Embryonic facial prominence (tissue), 1 donor: ENCODE measurements around the gene FRMD4B.
"Not testable (repeated sequence)": the region's sequence is repeated elsewhere in the genome, so short reads cannot be mapped to it uniquely, and the experiment has no call there.

Experiments used
- DNase-seq: peaks from one replicate; pipeline ENCODE4 v3.0.0-alpha.2; 2016; ENCODE audit errors: extremely low spot score

Gene FRMD4B

GRCh38 chr3:69283913-69284611, 101.8 kb downstream of the FRMD4B start:
- DNase-seq: no peak

GRCh38 chr3:69283496-69283895, 102.4 kb downstream of the FRMD4B start:
- DNase-seq: no peak

- no peak for DNase-seq
Measured at GRCh38 chr3:69282181-69282580, 103.7 kb downstream of the FRMD4B start.

GRCh38 chr3:69277403-69277802, 108.5 kb downstream of the FRMD4B start:
- not testable (repeated sequence) for DNase-seq

GRCh38 chr3:69276884-69277283, 109.0 kb downstream of the FRMD4B start:
- DNase-seq: no peak

- DNase-seq: not testable (repeated sequence)
Measured at GRCh38 chr3:69276191-69276590, 109.7 kb downstream of the FRMD4B start.

GRCh38 chr3:69273896-69274295, 112.0 kb downstream of the FRMD4B start:
- DNase-seq: no peak

- no peak for DNase-seq
Measured at GRCh38 chr3:69272556-69272955, 113.3 kb downstream of the FRMD4B start.

GRCh38 chr3:69271098-69271497, 114.8 kb downstream of the FRMD4B start:
- DNase-seq: no peak

- DNase-seq: no peak
Measured at GRCh38 chr3:69266585-69266984, 119.3 kb downstream of the FRMD4B start.

GRCh38 chr3:69266071-69266470, 119.8 kb downstream of the FRMD4B start:
- DNase-seq: not testable (repeated sequence)

GRCh38 chr3:69260843-69261405, 125.0 kb downstream of the FRMD4B start:
- not testable (repeated sequence) for DNase-seq

- no peak for DNase-seq
Measured at GRCh38 chr3:69260216-69260787, 125.6 kb downstream of the FRMD4B start.

- no peak for DNase-seq
Measured at GRCh38 chr3:69259125-69259524, 126.8 kb downstream of the FRMD4B start.

GRCh38 chr3:69255928-69256327, 130.0 kb downstream of the FRMD4B start:
- DNase-seq: no peak

GRCh38 chr3:69254351-69254750, 131.5 kb downstream of the FRMD4B start:
- DNase-seq: no peak

- no peak for DNase-seq
Measured at GRCh38 chr3:69252631-69253030, 133.3 kb downstream of the FRMD4B start.

GRCh38 chr3:69252141-69252540, 133.7 kb downstream of the FRMD4B start:
- no peak for DNase-seq

- DNase-seq: no peak
Measured at GRCh38 chr3:69251078-69251805, 134.6 kb downstream of the FRMD4B start.

GRCh38 chr3:69250014-69250413, 135.9 kb downstream of the FRMD4B start:
- no peak for DNase-seq

- no peak for DNase-seq
Measured at GRCh38 chr3:69249001-69249400, 136.9 kb downstream of the FRMD4B start.

- DNase-seq: no peak
Measured at GRCh38 chr3:69248436-69248835, 137.5 kb downstream of the FRMD4B start.

- DNase-seq: no peak
Measured at GRCh38 chr3:69246612-69247011, 139.3 kb downstream of the FRMD4B start.
